HG03460 (cell line): ENCODE data around the gene MLIP.
"Not testable (repeated sequence)": the region's sequence is repeated elsewhere in the genome, so short reads cannot be mapped to it uniquely, and the experiment has no call there.

Experiments
- ATAC-seq: cut with Tn5 transposase; IDR thresholded peaks from one replicate; pipeline ENCODE4 v1.9.1; 2021; ENCODE audit not compliant: unreplicated experiment

The MLIP gene

DNA sequence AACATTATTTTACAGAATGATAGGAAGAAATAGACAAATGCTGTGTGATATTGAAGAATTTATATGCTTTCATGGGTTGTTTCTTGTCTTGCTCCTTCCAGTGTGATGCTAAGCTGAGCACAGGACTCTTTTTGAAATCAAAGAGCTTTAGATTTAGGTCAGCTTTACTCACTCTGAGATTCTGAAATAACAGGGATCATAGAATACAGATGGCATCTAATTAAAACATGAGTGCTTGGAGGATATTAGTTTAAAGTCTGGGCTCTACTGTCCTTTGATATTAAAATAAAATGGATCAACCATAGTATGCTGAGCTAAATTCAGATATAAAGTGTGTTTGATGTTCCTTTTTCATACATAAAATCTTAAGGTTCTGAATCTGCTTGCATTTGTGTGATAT, 29.6 kb downstream of the MLIP start:
- no peak for ATAC-seq

- ATAC-seq, result no peak
These were observed 31.8 kb downstream of the MLIP start for GRCh38 chr6:54142889-54143519.

DNA sequence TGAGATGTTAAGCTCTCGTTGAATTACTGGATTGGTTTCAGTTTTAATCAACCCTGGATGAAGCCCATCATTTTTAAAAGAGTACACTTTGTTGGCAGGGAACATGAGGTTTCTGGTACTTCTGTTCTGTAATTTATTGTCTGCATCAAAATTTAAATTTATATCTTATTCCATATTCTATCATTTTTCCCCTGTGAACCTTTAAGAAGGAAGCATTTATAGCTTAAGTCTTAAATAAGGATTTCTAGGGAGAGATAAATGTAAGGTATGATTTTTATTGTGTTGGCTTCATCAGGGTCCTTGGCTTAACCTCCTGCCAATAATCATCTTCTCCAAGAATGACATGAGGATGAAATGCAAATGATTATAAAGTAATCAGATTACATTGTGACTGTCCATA, 40.6 kb downstream of the MLIP start:
- ATAC-seq, result no peak

- no peak for ATAC-seq
These were observed 45.5 kb downstream of the MLIP start for GRCh38 chr6:54156650-54157250.

- ATAC-seq, result no peak
These were observed 46.2 kb downstream of the MLIP start for GRCh38 chr6:54157405-54157804.

GRCh38 chr6:54173089-54173488, 61.8 kb downstream of the MLIP start:
- no peak for ATAC-seq

GRCh38 chr6:54179152-54179551, 67.9 kb downstream of the MLIP start:
- ATAC-seq, result no peak

DNA sequence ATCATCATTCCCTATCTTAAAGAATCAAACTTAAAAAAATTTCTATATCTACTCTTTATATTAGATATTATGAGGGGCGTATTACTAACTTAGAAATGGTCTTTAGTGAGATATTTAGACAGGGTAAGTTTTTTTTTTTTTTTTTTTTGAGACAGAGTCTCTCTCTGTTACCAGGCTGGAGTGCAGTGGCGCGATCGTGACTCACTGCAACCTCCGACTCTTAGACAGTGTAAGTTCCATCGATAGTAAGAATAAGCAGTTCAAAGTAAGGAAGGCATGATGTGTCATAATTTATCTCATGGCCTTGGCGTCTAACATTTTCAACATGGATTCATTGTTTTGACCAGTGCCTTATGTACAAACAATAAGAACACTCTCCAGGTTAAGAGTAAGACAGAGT, 72.4 kb downstream of the MLIP start:
- ATAC-seq, result no peak

GRCh38 chr6:54185885-54186284, 74.6 kb downstream of the MLIP start:
- ATAC-seq, result no peak

GRCh38 chr6:54188846-54189245, 77.6 kb downstream of the MLIP start:
- no peak for ATAC-seq

- no peak for ATAC-seq
These were observed 80.2 kb downstream of the MLIP start for GRCh38 chr6:54191461-54191860.

GRCh38 chr6:54192993-54193392, 81.8 kb downstream of the MLIP start:
- no peak for ATAC-seq

- no peak for ATAC-seq
These were observed 82.3 kb downstream of the MLIP start for GRCh38 chr6:54193560-54193959.

DNA sequence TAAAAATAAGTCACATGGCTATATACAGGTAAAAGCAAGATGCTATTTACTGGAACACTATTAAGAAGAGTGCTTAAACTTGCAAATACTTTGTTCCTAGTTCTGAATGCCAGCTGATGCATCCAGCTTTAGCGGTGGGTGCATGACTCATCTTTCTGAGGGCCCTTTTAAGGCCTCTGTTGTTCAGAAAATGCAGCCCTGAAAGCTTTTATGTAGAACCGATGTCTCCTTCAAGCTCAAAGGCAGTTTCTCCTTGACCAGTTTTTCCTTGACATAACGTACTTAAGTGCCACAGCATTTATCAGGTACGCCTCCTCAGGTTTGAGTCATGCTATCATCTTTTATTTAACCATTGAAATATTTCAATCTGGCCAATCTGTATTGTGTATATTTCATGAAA, 82.8 kb downstream of the MLIP start:
- no peak for ATAC-seq

- ATAC-seq, result no peak
These were observed 84.4 kb downstream of the MLIP start for GRCh38 chr6:54195637-54196036.

DNA sequence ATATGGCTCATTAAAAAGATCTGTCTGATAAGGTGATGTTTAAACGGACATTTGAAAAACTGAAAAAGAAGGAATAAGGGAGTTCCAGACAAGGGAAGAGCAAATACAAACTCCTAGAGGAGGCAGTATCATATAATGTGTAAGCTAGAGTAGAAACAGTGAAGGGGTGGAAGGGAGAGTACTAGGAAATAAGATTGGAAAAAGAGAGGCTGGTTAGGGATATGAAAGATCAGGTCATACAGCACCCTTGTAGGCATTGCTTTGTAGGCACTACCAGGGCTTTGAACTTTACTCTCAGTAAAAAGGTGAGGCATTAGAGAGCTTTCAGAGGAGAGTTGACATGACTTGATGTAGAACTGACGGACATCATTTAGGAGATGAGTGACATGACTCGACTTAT, 85.7 kb downstream of the MLIP start:
- ATAC-seq, result no peak

DNA sequence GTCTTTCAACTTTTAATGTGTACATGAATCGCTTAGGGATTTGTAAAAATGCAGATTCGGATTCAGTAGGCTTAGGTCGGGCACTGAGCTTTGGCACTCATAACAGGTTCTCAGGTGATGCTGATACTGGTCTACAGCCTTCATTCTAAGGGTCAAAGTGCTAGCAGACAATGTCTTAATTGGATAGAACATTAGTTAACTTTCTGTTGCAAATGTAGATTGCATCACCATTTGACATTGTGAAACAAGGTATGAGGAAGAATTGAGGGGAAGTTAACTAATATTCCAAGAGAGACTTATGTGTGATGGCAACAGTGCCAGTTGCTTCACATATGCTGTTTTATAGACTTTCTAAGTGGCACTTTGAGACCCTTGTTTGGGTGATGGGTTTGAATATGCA, 86.9 kb downstream of the MLIP start:
- no peak for ATAC-seq

DNA sequence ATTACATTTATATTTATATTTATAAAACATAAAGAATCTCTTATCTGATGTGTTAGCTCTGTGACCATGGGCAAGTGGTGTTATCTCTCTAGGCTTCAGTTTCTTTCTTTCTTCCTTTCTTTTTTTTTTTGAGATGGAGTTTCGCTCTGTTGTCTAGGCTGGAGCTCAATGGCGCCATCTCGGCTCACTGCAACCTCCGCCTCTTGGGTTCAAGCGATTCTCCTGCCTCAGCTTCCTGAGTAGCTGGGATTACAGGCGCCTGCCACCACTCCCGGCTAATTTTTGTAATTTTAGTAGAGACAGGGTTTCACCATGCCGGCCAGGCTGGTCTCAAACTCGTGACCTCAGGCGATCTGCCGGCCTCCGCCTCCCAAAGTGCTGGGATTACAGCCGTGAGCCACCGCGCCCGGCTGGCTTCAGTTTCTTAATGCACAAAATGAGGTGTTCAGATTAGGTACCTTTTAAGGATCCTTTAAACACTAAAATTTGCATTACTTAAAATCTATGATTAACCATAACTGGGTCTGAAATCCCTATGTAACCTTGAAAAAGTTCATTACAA, 92.3 kb downstream of the MLIP start:
- ATAC-seq, result not testable (repeated sequence)

DNA sequence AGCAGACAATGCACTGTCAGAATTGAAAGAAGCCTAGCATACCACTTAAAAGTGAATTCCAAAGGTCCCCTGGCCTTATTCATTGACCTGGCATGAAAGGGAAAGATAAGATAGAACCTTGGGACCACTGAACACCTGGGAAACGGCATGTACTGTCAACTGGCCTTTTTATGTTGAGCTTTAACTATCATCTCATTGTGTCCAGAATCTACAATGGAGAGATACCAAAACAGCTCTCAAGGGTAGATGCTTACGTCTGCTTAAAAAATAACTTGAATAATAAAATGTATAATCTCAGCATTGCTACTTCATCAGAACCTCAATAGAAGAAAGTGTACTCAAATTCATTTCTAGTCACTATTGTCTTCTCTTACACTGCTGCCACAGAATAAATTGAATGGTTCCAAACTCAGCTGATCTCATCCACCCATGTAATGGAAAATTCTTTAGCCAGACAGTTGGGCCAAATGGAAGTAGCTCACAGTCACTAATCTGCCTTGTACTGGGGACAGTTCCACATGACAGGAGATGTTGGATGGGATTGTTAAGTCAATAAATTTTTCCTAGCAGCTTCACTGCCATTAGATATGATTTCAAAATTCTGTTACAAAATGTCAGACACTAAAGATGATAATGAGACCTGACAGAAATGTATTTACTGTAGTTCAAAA, 93.8 kb downstream of the MLIP start:
- no peak for ATAC-seq

DNA sequence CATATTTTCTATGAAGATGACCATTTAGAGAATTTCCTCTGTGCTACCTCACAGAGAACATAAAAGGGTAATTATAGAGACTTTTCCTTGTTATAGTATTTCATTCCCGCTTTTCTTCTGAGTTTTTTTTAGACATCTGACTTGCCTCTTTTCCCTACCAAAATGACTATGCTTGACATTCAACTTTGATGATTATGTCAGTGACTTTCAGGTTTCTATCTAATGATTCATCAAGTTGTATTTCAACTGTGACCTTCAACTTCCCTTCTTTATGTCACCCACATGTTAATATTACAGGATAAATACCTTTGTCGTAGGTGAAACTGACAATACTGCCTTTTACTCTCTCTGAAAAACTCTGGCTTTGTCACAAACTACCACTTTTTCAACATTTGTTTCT, 95.3 kb downstream of the MLIP start:
- no peak for ATAC-seq

GRCh38 chr6:54209983-54210382, 98.7 kb downstream of the MLIP start:
- ATAC-seq, result not testable (repeated sequence)

- ATAC-seq, result no peak
These were observed 103.0 kb downstream of the MLIP start for GRCh38 chr6:54214286-54214685.
